HUES6 (cell line): ENCODE measurements around the gene WDR55.
"Not testable (repeated sequence)": the region's sequence is repeated elsewhere in the genome, so short reads cannot be mapped to it uniquely, and the experiment has no call there.

Source experiments
- H3K27ac ChIP-seq: 2 replicates; pipeline ENCODE4 v1.7.0; 2013; ENCODE audit warnings: low read depth, mild to moderate bottlenecking, low read length, inconsistent platforms
- H3K27me3 ChIP-seq: 2 replicates; pipeline ENCODE4 v1.6.1; 2013; ENCODE audit warnings: low read length; ENCODE audit not compliant: control insufficient read depth, insufficient read depth
- H3K36me3 ChIP-seq: 2 replicates; pipeline ENCODE4 v1.6.1; 2013; ENCODE audit warnings: low read length; ENCODE audit not compliant: control insufficient read depth, insufficient read depth
- H3K4me1 ChIP-seq: 2 replicates; pipeline ENCODE4 v1.6.1; 2013; ENCODE audit warnings: low read length; ENCODE audit not compliant: control insufficient read depth, insufficient read depth
- H3K4me3 ChIP-seq: 2 replicates; pipeline ENCODE4 v1.5.1; 2013; ENCODE audit warnings: low read depth, low read length
- H3K9ac ChIP-seq: one replicate; pipeline ENCODE4 v1.6.1; 2013; ENCODE audit warnings: mild to moderate bottlenecking, low read length
- H3K9me3 ChIP-seq: 2 replicates; pipeline ENCODE4 v1.6.1; 2013; ENCODE audit warnings: low read depth, low read length; ENCODE audit not compliant: control insufficient read depth, insufficient read depth

The WDR55 gene, protein sequence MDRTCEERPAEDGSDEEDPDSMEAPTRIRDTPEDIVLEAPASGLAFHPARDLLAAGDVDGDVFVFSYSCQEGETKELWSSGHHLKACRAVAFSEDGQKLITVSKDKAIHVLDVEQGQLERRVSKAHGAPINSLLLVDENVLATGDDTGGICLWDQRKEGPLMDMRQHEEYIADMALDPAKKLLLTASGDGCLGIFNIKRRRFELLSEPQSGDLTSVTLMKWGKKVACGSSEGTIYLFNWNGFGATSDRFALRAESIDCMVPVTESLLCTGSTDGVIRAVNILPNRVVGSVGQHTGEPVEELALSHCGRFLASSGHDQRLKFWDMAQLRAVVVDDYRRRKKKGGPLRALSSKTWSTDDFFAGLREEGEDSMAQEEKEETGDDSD

DNA sequence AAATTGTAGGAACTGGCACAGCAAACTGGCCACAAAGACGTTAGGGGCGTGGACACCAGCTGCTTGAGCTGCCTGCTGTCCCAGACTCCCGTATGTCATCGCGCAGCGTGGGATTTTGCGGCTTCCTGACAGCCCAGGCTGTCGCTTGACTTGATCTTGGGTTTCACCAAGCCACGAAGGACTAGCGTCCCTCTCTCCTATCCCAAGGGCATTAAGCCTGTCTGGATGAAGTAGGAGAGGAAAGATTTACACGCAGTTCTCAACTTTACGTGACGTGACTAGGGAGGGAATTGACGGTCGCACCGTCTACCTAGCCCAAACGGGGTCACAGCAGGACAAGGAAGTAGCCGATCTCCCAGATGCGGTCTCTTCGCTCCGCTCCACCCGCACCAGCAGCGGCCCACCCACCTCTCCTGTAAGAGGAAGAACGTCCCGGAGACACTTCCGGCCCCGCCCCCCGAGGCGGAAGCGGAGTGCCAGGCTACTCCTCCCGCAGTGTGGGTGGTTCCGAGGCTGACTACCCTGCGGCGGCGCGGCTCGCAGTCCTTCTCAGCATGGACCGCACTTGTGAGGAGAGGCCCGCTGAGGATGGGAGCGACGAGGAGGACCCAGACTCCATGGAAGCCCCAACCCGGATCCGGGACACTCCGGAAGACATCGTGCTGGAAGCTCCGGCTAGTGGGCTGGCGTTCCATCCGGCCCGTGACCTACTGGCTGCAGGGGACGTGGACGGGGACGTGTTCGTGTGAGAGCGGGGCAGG lies at the start of gene WDR55:
Gene WDR55 (plus strand): TSS at position 546 of the 761 bp plus-strand sequence. CDS start 9 bp downstream, at position 555.
- H3K9ac ChIP-seq = peak within 1 kb of the TSS; percentile 81
- H3K27ac ChIP-seq = no peak within 1 kb of the TSS; the same call in 1 of the 2 replicates
- no peaks in the 10 kb centered on the region for H3K9me3 ChIP-seq
- peak within 1 kb of the TSS; percentile 64 for H3K4me3 ChIP-seq
- peaks cover 59% of the 10 kb centered on the region for H3K36me3 ChIP-seq
- H3K27me3 ChIP-seq = no peaks in the 10 kb centered on the region
- H3K4me1 ChIP-seq = no peaks in the 10 kb centered on the region

DNA sequence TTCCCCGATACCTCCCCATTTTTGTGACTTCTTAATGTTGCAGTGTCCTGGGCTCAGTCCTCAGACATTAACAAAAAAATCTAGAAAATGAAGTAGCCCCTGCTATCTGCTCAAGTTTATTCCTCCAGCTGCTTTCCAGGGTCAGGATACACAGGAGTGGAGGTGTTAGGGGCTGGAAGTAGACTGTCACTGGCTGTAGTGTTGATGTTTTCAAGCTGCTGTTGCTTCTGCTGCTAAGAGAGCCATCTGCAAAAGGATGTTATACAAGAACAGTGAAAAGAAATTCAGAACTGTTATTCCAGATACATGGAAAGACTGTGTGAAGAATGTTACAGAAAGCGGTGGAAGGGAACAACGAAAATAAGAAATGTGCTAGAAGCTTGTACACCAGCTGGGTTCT lies 42.4 kb upstream of the WDR55 start:
- Histone ChIP-seq H3K27ac (no peak overlapping the region), H3K36me3 (no peaks in the 10 kb centered on the region), H3K27me3 (no peaks in the 10 kb centered on the region)

DNA sequence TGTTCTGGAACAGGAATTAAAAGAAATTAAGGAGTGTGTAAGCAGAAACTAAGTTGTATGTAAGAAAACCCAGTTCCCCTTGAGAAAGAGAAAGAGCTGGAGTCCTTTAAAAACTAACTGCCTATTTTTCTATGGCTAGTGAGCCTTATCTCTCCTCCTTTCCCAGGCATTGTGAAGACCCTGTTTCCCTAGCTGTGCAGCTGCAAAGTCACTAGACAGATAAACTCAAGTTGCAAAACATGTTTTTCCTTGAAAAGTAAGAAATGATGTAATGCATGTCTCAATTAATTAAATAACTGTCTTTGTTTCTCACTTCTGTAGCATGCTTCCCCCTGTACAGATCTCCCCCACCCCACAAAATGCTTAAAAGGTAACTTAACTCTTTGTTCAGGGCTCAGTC lies 41.6 kb upstream of the WDR55 start:
- not testable (repeated sequence) for H3K27me3 ChIP-seq, H3K27ac ChIP-seq, H3K36me3 ChIP-seq, H3K9ac ChIP-seq, H3K4me1 ChIP-seq, H3K4me3 ChIP-seq
- H3K9me3 ChIP-seq = peaks cover 23% of the 10 kb centered on the region

More for the DNA sequence above, 42.4 kb upstream of the WDR55 start:
- Histone ChIP-seq H3K4me1 (no peaks in the 10 kb centered on the region), H3K9me3 (peaks cover 19% of the 10 kb centered on the region; the same call in 1 of the 2 replicates), H3K9ac (no peak overlapping the region), H3K4me3 (no peak overlapping the region)

DNA sequence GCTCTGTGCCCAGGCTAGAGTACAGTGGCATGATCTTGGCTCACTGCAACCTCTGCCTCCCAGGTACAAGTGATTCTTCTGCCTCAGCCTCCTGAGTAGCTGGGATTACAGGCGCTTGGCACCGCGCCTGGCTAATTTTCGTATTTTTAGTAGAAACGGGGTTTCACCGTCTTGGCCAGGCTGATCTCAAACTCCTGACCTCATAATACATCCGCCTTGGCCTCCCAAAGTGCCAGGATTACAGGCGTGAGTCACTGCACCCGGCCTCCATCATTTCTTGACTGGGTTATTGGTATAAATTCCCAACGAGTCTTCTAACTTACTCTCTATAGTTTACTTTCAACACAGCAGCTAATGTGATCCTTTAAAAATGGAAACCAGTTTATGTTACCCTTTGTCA lies 39.8 kb upstream of the WDR55 start:
- H3K27ac ChIP-seq, H3K9ac ChIP-seq, H3K4me3 ChIP-seq, H3K27me3 ChIP-seq, H3K4me1 ChIP-seq, H3K36me3 ChIP-seq: not testable (repeated sequence)
- peaks cover 26% of the 10 kb centered on the region for H3K9me3 ChIP-seq

DNA sequence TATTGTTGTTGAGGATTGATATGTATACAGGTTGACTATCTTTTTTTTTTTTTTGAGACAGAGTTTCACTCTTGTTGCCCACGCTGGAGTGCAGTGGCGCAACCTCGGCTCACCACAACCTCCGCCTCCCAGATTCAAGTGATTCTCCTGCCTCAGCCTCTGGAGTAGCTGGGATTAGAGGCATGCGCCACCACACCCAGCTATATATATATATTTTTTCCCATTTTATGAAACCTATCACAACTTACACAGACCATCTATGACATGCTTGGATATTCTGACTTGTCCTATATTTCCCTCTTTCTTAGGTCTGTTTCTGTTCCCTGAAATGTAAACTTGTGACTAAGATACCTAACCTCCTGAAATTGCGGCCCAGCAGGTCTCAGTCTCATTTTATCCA lies 36.7 kb upstream of the WDR55 start:
- Histone ChIP-seq H3K9me3 (peaks cover 27% of the 10 kb centered on the region), H3K9ac (no peak overlapping the region), H3K27me3 (peaks cover 27% of the 10 kb centered on the region), H3K4me1 (peaks cover 3% of the 10 kb centered on the region; the same call in 1 of the 2 replicates), H3K36me3 (no peaks in the 10 kb centered on the region), H3K4me3 (no peak overlapping the region), H3K27ac (no peak overlapping the region)

DNA sequence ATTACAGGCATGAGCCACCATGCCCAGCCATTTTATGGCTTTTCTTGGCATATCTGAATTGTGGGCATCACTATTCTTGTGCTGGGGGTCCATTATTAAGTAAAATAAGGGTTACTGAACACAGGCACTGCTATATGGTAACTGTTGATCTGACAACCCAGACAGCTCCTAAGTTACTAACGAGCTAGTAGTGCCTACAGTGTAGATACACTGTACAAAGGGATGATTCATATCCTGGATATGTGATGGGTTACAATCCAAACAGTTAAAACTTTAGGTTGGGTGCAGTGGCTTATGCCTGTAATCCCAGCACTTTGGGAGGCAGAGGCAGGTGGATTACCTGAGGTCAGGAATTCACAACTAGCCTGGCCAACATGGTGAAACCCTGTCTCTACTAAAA lies 36.0 kb upstream of the WDR55 start:
- H3K36me3 ChIP-seq = no peaks in the 10 kb centered on the region
- peaks cover 27% of the 10 kb centered on the region for H3K9me3 ChIP-seq
- no peak overlapping the region for H3K4me3 ChIP-seq
- H3K27me3 ChIP-seq = peaks cover 35% of the 10 kb centered on the region
- peaks cover 3% of the 10 kb centered on the region; the same call in 1 of the 2 replicates for H3K4me1 ChIP-seq
- no peak overlapping the region for H3K9ac ChIP-seq
- no peak overlapping the region for H3K27ac ChIP-seq

DNA sequence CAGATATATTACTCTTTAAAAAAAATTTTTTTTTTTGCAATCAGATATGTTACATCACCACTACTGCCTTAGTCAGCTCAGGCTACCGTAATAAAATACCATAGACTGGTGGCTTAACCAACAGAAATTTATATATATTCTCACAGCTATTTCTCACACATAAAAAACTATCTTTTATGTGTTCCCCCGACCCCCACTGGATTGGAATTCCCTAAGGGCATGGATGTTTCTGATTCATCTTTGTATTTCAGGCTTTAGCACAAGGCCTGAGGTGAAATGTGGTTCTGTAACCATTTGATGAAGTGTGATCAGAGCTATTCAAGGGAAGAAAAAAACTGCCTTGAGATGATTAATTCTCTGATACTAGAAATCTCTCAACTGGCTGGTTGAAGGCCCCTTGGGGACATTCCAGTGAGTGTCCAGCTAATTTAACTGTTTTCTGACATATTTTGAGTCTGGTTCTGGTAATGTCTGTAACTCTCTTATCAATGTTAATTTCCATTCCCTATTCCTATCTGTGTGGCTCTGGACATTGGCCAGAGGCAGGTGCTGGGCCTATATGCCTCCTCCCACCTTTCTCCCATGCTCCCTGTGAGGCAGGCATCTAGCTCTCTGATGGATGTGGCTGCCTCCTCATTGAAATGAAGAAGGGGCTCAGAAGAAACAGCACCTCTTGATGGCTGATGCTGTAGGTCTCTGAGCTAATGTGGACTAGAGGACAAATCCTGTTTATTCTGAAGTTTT lies 34.2 kb upstream of the WDR55 start:
- Histone ChIP-seq H3K36me3 (no peaks in the 10 kb centered on the region), H3K27me3 (peaks cover 38% of the 10 kb centered on the region), H3K9me3 (peaks cover 23% of the 10 kb centered on the region), H3K9ac (no peak overlapping the region), H3K4me1 (peaks cover 3% of the 10 kb centered on the region; the same call in 1 of the 2 replicates), H3K27ac (no peak overlapping the region), H3K4me3 (no peak overlapping the region)

DNA sequence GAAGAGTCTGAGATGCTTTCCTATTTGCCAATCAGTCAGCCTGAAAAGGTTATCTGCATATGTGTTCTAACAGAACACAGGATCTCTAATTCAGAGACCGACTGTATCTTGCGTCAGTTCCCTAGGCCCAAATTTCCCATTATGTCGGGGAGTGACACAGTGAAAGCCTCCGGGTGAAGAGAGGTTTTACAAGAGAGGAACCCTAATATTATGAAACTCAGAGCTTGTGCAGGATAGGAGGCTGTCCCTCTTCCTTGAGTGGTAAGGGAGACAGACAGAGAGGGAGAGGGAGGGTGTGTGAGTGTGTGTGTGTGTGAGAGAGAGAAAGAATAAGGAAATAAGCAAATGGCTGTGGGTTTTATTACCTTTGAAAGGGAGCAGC lies 33.7 kb upstream of the WDR55 start:
- peaks cover 3% of the 10 kb centered on the region; the same call in 1 of the 2 replicates for H3K4me1 ChIP-seq

DNA sequence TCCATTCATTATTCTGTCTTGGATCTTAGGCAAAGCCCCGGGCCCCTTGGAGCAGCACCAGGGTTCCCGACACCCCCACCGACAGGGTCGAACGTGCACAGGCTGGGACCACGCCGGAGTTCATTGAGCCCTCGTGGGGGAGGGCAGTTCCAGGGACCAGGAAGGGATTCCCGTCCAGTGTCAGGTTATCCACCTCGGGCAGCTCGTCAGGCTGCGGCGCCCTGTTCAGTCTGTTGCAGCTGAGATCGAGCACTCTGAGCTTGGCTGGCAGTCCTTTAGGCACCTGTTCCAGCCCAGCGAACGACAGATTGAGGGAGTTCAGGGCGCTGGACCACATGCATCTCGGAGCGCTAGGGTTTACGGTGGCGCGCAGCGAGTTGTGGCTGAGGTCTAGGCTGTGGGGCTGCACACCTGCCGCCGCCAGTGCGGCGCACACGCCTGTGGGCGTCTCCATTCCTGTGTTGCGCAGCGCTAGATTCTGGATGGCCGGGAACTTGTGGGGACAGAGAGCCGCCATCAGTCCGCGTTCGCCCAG lies 32.8 kb upstream of the WDR55 start:
- H3K36me3 ChIP-seq = no peaks in the 10 kb centered on the region
- H3K9me3 ChIP-seq = peaks cover 20% of the 10 kb centered on the region
- H3K27ac ChIP-seq = no peak overlapping the region
- H3K9ac ChIP-seq = no peak overlapping the region
- peaks cover 38% of the 10 kb centered on the region for H3K27me3 ChIP-seq
- peaks cover 3% of the 10 kb centered on the region; the same call in 1 of the 2 replicates for H3K4me1 ChIP-seq
- peak overlapping the region; percentile 63 for H3K4me3 ChIP-seq

More for the DNA sequence above, 33.7 kb upstream of the WDR55 start:
- H3K9ac ChIP-seq = no peak overlapping the region
- peaks cover 23% of the 10 kb centered on the region for H3K9me3 ChIP-seq
- H3K4me3 ChIP-seq = no peak overlapping the region
- peaks cover 38% of the 10 kb centered on the region for H3K27me3 ChIP-seq
- H3K36me3 ChIP-seq = no peaks in the 10 kb centered on the region
- no peak overlapping the region for H3K27ac ChIP-seq

DNA sequence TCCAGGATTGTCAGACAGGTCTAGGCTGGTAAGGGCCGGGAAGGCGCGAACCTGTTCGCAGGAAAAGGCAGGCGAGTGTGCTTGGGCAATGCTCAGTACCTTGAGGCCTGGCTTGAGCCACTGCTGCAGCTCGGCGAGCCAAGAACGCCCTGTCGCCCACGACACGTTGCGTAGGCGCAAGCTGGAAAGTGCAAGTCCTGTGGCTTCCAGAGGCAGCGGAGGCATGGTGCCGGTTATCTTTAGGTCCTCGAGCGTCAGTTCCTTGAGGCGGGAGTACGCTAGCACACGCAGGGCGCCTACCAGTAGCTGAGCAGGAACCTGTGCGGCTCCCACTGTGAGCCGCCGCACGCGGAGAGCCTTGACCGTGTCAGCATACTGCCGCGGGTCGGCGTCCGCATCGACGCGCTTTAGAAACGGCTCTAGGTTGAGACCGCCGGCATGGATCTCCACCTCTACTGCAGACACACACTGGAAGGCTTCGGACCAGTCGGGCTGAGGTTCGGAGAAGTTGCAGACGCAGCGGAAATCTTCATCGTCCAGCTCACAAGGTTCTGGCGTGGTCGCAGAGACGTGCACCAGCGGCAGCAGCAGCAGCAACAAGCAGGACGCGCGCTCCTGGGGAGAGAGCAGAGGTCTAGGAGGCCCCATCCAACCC lies 32.2 kb upstream of the WDR55 start:
- H3K9me3 ChIP-seq = peaks cover 16% of the 10 kb centered on the region
- peaks cover 3% of the 10 kb centered on the region; the same call in 1 of the 2 replicates for H3K4me1 ChIP-seq
- H3K27ac ChIP-seq = no peak overlapping the region
- H3K9ac ChIP-seq = no peak overlapping the region
- peaks cover 38% of the 10 kb centered on the region for H3K27me3 ChIP-seq
- no peaks in the 10 kb centered on the region for H3K36me3 ChIP-seq
- H3K4me3 ChIP-seq = peak overlapping the region; percentile 63
